ENCODE results near the gene SIGLEC15.

Gene SIGLEC15

DNA sequence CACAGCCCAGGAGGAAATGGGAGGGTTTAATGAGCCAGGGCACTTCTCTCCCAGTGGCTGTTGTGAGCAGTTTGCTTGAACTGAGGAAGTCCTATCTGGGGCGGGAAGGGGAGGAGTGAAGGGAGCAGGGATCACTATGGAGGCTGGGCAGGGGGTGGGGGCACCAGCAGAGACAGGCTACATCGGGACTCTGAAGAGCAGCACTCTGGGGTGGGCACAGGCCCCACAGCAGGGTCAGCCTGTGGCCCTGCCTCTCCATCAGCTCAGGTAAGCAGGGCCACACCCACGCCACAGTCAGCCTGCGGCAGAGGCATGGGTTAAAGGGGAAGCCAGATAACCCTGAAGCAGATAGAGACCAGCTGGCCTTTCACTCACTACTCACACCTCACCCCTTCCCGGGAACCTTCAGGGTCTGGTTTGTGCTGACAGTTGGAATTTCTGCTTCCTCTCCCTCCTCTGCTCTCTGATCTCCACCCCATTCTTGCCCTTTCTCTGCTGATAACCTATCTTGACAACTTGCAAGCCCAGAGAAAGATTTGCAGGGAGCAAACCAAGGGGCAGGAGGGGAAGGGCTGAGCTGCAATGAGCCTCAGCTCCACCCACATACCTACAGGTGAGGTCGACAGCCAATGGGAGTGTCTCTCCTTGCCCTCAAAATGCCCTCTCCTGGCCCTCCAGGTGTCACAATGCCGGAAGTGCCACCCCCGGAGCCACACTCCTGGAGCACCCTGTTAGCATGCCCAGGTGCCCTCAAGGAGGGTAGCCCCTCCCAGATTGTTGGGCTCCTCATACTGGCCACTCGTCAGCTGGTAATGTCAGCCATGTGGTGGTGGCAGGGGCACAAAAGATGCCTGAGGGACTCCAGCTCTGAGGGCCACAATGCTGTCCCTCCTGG, 3.7 kb downstream of the SIGLEC15 start:
- no peak overlapping the region for H3K4me2 ChIP-seq (ENCODE audit: low read length)
- H3K4me3 ChIP-seq (ENCODE audit: low read length), result no peak overlapping the region
- H3K4me1 ChIP-seq (ENCODE audit: low read length), result peaks cover 10% of the 10 kb centered on the region
- no peak overlapping the region for H3K27ac ChIP-seq (ENCODE audit: low read length)
- H3K27me3 ChIP-seq (ENCODE audit: low read depth, low read length), result no peaks in the 10 kb centered on the region
- no peak for TF ChIP-seq EZH2phosphoT487 (IDR thresholded peaks at IDR 0.05; ENCODE audit: low read depth)
- TF ChIP-seq, protein P1, sequence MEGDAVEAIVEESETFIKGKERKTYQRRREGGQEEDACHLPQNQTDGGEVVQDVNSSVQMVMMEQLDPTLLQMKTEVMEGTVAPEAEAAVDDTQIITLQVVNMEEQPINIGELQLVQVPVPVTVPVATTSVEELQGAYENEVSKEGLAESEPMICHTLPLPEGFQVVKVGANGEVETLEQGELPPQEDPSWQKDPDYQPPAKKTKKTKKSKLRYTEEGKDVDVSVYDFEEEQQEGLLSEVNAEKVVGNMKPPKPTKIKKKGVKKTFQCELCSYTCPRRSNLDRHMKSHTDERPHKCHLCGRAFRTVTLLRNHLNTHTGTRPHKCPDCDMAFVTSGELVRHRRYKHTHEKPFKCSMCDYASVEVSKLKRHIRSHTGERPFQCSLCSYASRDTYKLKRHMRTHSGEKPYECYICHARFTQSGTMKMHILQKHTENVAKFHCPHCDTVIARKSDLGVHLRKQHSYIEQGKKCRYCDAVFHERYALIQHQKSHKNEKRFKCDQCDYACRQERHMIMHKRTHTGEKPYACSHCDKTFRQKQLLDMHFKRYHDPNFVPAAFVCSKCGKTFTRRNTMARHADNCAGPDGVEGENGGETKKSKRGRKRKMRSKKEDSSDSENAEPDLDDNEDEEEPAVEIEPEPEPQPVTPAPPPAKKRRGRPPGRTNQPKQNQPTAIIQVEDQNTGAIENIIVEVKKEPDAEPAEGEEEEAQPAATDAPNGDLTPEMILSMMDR (IDR thresholded peaks at IDR 0.05; ENCODE audit: low read depth, low read length), result no peak
- no peaks in the 10 kb centered on the region for H3K36me3 ChIP-seq (replicated peaks; ENCODE audit: low read depth, low read length)
- no peaks in the 10 kb centered on the region for H3K9me3 ChIP-seq (ENCODE audit: insufficient read depth, low read length)
- H3K79me2 ChIP-seq (ENCODE audit: low read length), result no peaks in the 10 kb centered on the region
- H3K9ac ChIP-seq (ENCODE audit: low read length), result no peak overlapping the region
- H2AFZ ChIP-seq (ENCODE audit: low read depth, low read length), result no peak overlapping the region
- H4K20me1 ChIP-seq (ENCODE audit: insufficient read depth, low read length), result no peaks in the 10 kb centered on the region

DNA sequence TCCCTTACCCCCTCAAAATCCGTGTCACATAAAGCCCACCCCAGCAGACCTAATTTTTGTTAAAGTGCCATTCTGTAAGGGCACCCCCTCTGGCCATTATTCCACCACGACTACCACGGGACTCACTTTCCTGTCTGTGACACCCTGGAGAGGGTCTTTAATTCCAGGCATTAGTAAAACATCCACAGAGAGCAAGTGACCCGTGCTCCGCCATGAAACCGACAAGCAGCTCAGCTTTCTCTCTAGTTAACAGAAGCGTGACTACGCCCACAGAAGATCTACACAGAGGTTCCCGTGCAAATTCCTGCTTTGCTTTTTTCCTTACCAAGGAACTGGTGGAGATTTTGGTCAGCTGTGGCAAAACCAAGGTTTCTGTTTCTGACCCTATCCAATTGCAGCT, 4.4 kb downstream of the SIGLEC15 start:
- Histone ChIP-seq H3K4me3 (ENCODE audit: low read length) (no peak overlapping the region), H2AFZ (ENCODE audit: low read depth, low read length) (no peak overlapping the region), H3K9ac (ENCODE audit: low read length) (no peak overlapping the region), H3K27me3 (ENCODE audit: low read depth, low read length) (no peaks in the 10 kb centered on the region), H3K27ac (ENCODE audit: low read length) (no peak overlapping the region), H3K4me2 (ENCODE audit: low read length) (no peak overlapping the region), H3K9me3 (ENCODE audit: insufficient read depth, low read length) (no peaks in the 10 kb centered on the region), H3K79me2 (ENCODE audit: low read length) (no peaks in the 10 kb centered on the region), H4K20me1 (ENCODE audit: insufficient read depth, low read length) (no peaks in the 10 kb centered on the region), H3K4me1 (ENCODE audit: low read length) (peaks cover 10% of the 10 kb centered on the region), H3K36me3 (replicated peaks; ENCODE audit: low read depth, low read length) (no peaks in the 10 kb centered on the region)
- TF ChIP-seq EZH2phosphoT487 (IDR thresholded peaks at IDR 0.05; ENCODE audit: low read depth), result no peak
- TF ChIP-seq, protein P1 (IDR thresholded peaks at IDR 0.05; ENCODE audit: low read depth, low read length), result no peak

DNA sequence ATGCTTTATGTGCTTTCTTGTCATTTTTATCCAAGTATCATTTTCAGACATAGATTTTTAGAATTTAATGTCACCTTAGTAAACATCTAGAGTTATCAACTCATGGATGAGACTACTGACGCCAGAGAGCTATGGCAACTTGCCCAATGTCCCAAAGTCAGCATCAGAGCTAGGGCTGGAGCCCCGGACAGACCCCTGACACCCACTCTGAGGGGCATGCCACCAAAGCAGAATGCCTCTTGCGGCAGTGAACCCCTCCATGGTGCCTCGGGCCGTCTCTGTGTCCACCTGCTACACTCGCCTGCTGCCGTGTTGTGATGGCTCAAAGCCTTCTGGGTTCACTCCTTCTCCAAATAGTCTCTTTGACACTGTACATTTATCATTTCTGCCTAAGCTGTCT, 5.4 kb downstream of the SIGLEC15 start:
- Histone ChIP-seq H3K27ac (ENCODE audit: low read length) (no peak overlapping the region), H3K4me3 (ENCODE audit: low read length) (no peak overlapping the region), H3K79me2 (ENCODE audit: low read length) (no peaks in the 10 kb centered on the region), H3K4me2 (ENCODE audit: low read length) (no peak overlapping the region), H3K9me3 (ENCODE audit: insufficient read depth, low read length) (no peaks in the 10 kb centered on the region), H4K20me1 (ENCODE audit: insufficient read depth, low read length) (no peaks in the 10 kb centered on the region), H3K27me3 (ENCODE audit: low read depth, low read length) (no peaks in the 10 kb centered on the region), H3K9ac (ENCODE audit: low read length) (no peak overlapping the region), H2AFZ (ENCODE audit: low read depth, low read length) (no peak overlapping the region), H3K36me3 (replicated peaks; ENCODE audit: low read depth, low read length) (no peaks in the 10 kb centered on the region), H3K4me1 (ENCODE audit: low read length) (peaks cover 10% of the 10 kb centered on the region)
- no peak for TF ChIP-seq EZH2phosphoT487 (IDR thresholded peaks at IDR 0.05; ENCODE audit: low read depth)
- TF ChIP-seq, protein P1 (IDR thresholded peaks at IDR 0.05; ENCODE audit: low read depth, low read length), result no peak

DNA sequence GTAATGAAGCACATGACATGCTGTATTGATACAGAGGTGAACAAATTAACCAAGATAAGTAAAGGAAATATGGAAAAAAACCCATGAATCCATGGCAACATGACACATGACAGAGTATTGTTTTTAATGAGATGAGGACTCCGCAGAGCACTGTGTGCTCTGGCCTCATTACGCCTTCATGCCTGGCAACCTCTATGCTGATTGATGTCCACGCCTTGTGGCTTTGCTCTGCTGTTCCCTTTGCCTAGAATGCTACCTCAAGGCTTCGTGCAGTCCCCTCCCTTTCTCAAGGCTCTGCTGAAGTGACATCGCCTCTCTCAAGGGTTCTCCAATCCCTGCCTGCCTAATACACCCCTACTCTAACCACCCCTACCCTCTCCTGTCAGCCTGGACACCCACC, 8.4 kb downstream of the SIGLEC15 start:
- Histone ChIP-seq H3K27ac (ENCODE audit: low read length) (no peak overlapping the region), H3K9ac (ENCODE audit: low read length) (no peak overlapping the region), H3K9me3 (ENCODE audit: insufficient read depth, low read length) (no peaks in the 10 kb centered on the region), H4K20me1 (ENCODE audit: insufficient read depth, low read length) (no peaks in the 10 kb centered on the region), H3K36me3 (replicated peaks; ENCODE audit: low read depth, low read length) (no peaks in the 10 kb centered on the region), H3K4me1 (ENCODE audit: low read length) (no peaks in the 10 kb centered on the region; the same call in 1 of the 2 replicates), H3K4me2 (ENCODE audit: low read length) (no peak overlapping the region), H2AFZ (ENCODE audit: low read depth, low read length) (no peak overlapping the region), H3K79me2 (ENCODE audit: low read length) (no peaks in the 10 kb centered on the region), H3K27me3 (ENCODE audit: low read depth, low read length) (no peaks in the 10 kb centered on the region), H3K4me3 (ENCODE audit: low read length) (no peak overlapping the region)
- TF ChIP-seq EZH2phosphoT487 (IDR thresholded peaks at IDR 0.05; ENCODE audit: low read depth), result no peak
- TF ChIP-seq, protein P1 (IDR thresholded peaks at IDR 0.05; ENCODE audit: low read depth, low read length), result no peak
